GM12801 (cell line): ENCODE data around the gene OCIAD2.

ENCODE experiments used
- TF ChIP-seq, protein P1 (sequence below): IDR thresholded peaks from one replicate; pipeline ENCODE4 v1.5.1; 2011; ENCODE audit warnings: control low read depth; ENCODE audit not compliant: insufficient read length; ENCODE audit errors: extremely low read depth

OCIAD2 gene

DNA sequence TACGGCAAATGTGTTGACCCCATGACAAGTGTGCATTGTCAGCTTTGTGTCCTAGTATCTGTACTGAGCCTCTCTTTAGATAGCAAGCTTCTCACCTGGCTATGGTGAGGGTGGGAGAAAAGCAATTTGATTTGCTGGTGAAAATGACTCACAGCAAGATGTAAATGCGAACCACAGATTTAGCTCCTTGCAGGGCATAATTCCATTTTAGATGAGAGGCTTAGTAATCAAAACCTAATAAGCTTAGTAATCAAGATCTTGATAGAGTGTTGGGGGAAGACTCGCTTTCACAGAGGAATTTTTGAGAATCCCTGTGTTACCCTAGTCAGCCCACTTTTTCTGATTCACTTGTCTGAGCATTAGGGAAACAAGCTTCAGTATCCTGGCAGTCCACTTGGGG, 7.7 kb upstream of the OCIAD2 start:
- TF ChIP-seq, protein P1, sequence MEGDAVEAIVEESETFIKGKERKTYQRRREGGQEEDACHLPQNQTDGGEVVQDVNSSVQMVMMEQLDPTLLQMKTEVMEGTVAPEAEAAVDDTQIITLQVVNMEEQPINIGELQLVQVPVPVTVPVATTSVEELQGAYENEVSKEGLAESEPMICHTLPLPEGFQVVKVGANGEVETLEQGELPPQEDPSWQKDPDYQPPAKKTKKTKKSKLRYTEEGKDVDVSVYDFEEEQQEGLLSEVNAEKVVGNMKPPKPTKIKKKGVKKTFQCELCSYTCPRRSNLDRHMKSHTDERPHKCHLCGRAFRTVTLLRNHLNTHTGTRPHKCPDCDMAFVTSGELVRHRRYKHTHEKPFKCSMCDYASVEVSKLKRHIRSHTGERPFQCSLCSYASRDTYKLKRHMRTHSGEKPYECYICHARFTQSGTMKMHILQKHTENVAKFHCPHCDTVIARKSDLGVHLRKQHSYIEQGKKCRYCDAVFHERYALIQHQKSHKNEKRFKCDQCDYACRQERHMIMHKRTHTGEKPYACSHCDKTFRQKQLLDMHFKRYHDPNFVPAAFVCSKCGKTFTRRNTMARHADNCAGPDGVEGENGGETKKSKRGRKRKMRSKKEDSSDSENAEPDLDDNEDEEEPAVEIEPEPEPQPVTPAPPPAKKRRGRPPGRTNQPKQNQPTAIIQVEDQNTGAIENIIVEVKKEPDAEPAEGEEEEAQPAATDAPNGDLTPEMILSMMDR: no peak

DNA sequence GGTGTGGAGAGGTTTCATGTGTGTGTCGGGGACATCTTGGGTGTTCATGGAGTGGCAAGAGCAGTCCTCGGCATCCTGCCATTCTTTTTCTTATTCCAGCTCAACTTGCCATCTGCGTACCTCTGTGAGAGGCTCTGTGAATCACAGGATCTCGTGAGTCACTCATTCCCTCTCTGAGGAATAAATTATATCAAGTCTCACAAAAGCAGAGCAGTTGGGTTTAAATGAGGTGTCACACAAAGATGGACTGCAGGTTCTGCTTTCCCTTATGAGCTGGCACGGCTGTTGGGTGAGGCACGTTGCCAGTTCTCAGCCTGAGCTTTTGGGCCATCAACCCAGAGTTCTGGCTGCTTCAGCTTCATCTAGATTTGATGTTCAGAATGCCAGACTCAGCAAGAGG, 6.8 kb upstream of the OCIAD2 start:
- TF ChIP-seq, protein P1: no peak

DNA sequence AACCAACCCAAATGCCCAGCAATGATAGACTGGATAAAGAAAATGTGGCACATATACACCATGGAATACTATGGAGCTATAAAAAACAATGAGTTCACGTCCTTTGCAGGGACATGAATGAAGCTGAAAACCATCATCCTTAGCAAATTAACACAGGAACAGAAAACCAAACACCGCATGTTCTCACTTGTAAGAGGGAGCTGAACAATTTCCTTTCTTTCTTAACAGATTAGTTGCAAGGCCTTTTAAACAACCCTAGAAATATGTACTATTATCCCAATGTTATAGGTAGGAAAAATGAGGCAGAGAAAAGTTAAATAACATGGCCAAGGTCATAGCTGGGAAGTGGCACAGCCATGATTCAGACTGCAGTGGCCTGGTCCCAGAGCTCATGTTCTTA, 5.8 kb upstream of the OCIAD2 start:
- TF ChIP-seq, protein P1: no peak

DNA sequence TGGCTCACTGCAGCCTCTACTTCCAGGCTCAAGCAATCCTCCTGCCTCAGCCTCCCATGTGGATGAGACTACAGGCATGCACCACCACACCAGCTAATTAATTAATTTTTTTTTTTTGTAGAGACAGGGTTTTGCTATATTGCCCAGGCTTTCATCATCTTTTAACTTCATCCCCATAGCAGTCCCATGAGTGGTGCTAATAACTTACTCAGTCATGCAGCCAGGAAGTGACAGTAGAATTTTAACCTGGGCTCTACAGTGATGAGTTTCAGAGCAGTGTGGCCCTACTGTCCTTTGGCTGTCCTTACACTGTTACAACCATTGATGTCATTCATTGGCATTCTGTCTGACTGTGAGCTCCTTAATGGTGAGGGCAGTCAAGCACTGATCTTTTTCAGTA, 3.9 kb upstream of the OCIAD2 start:
- TF ChIP-seq, protein P1: no peak

DNA sequence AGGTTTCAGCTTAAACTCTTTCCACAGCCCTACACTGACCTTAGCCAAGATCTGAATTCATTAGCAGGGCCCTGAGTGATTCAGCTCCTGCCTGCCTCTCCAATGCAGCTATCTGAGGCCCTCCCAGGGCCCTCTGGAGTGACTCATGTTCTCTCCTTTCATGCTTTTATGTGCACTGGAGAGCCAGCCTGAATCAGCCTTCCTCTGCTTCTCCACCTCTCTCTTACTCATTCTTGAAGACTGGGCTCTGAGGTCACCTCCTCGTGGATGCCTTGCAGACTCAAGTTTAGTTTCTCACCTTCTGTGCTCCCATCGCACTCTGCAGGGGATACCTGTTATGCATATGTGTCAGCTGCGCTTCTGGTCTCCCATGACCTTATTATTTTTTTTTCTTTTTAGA, 3.1 kb upstream of the OCIAD2 start:
- TF ChIP-seq, protein P1: no peak

DNA sequence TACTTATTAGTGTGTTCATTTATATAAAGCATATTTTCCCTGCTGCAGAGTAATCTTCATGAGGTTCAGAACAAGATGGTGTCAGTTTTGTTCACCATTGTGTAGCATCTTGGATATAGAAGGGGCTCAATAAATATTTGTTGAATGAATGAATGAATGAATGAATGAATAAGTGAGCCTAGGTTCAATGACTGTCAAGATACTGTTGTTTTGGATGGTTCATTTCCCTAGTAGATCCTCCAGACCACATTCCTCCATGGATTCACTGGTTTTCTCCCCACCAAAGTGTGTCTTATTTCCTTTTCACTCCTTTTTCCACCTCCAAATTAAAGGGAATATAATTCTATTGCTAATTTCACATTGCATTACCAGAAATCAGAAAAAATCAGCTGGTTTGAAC, 2.1 kb upstream of the OCIAD2 start:
- TF ChIP-seq, protein P1: no peak

DNA sequence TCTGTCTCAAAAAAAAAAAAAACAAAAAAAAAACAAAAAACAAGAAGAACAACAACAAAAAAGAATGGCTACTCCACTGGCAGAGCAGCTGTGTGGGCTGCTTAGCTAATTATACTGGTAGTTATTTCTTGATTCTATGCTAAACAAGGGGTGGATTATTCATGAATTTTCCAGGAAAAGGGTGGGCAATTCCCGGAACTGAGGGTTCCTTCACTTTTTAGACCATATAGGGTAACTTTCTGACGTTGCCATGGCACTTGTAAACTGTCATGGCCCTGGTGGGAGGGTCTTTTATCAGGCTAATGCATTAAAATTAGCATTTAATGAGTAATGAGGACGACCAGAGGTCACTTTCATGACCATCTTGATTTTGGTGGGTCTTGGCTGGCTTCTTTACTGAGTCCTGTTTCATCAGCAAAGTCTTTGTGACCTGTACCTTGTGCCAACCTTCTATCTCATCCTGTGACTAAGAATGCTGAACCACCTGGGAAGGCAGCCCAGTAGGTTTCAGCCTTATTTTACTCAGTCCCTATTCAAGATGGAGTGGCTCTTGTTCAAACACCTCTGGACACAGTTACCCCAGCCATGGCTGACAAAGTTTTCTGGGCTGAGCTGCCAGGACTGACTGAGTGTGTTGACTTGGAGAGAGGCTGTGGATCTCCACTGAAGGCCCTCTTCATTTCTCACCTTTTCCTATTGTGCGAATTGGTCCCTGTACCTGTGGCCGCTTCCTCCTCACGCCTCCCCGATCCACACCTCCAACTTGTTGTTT, 1.3 kb upstream of the OCIAD2 start:
- TF ChIP-seq, protein P1: no peak
